ENCODE results near the gene PROSER3.

DNA sequence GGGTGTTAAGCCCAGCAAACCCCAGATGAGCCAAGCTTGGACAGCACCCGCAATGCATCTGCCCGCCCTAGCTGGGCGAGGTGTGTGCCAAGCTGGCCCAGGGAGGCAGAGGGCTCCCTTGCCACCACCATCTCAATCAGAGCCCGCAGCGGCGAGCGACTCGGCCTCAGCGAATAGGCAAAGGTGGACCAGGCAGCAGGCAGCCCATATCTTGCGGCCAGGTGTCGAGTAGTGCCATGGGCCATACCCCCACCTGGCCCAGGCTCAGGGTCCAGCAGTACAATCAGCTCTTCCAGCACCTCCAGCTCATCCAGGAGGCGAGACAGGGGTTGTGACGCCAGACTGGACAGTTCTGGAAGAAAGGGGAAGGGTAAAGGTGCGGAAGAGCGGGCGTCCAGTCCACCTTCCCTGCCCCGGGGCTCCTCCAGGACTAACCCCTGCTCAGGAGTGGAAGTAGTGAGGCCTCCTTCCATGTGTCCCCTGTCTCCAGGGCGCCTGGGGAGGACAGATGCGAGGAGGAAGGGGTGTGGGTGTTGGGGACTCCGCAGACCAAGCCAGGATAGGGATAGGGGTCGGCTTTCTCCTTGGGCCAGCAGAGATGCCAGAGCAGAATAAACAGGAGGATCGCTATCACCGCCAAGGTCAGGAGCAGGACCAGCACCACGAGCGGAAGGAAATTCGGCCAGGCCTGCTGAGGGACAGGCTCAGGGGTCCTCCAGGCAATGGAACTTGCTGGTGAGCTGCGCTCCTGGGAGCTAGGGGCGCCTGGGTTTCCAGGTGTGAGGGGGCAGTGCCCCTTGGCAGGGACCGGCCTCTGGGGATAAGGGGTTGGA lies 18.5 kb upstream of the PROSER3 start:
- TF ChIP-seq CTCF (conservative IDR thresholded peaks at IDR 0.05 in 1 of 2, IDR thresholded peaks at IDR 0.05 in 1 of 2; ENCODE audit: low read depth in 1 of 2, low read length in 2 of 2) (no peak), EZH2 (IDR thresholded peaks at IDR 0.05; ENCODE audit: low read length, missing control alignments) (no peak)
